C1 segment of cervical spinal cord (tissue), 14 donors: ENCODE measurements around the gene ANKRD13A.
A peak's percentile ranks its signal among the peaks of the same experiment; 100 is the strongest.
"Not testable (repeated sequence)": the region's sequence is repeated elsewhere in the genome, so short reads cannot be mapped to it uniquely, and the experiment has no call there.

Experiments used
- DNase-seq, 14 donors: peaks; one replicate each; lab custom pipeline; 2025; lab: John Stamatoyannopoulos, UW

The ANKRD13A gene

DNA sequence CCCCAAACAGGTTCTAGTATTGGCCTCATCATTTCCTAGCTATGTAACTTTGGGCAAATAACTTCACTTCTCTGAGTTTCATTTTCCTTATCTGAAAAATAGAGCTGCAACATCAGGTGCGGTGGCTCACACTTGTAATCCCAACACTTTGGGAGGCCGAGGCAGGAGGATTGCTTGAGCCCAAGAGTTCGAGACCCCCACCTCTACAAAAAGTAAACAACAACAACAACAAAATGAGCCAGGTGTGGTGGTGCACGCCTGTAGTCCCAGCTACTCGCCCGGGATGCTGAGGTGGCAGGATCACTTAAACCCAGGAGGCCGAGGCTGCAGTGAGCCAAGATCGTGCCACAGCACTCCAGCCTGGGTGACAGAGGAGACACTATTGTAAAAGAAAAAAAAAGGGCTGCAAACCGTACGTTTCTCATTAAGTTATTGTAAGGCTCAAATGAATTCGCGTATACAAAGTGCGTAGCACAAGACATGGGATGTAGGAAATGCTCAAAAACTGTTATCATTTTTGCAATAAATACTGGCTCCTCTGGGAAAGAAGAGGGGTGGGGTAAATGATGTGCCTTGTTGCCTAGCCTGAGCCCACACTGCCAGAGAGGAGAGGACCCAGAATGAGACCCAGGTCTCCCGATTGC is 48.2 kb downstream of the ANKRD13A start:
- no peak for DNase-seq

DNA sequence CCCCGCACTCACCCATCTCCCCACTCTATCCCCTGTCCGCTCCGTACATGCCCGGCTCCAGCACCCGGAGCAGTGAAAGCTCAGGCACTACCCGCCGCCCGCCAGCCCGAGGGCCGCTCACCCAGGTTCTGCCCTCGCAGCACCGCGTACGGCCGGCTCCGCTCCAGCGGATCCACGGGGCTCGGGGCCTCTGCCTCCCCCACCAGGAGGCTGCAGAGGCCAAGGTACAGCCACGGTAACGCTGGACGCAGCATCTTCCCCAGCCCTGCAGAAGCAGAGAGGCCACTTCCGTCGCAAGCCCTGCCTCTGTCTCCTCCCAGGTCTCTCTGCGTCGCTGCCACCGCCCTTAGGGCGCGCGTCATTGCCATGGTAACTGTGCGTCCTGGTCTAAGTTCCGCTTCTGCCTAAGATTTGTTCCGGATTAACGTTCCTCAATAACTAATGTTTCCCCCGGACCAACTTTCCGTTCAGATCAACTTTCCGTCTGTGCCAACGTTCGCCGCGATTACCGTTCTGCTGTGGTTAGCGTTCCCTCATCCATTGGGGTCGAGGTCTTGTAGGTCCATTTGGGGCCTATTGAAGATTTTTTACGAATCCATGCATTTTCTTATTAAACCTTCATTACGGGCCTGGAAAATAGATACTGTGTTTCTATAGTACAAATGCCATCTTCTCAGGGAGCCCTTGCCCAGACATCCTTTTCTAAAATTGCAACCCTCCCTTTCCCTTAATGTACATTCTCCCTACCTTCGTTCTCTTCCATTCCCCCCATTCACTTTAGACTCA is 49.2 kb downstream of the ANKRD13A start, which contains the start of gene C12orf76:
Gene C12orf76 (minus strand): TSS at position 281 of the 786 bp plus-strand sequence. CDS start 27 bp downstream, at position 254.
- peak; percentile 37 to 94 (median 86) for DNase-seq

DNA sequence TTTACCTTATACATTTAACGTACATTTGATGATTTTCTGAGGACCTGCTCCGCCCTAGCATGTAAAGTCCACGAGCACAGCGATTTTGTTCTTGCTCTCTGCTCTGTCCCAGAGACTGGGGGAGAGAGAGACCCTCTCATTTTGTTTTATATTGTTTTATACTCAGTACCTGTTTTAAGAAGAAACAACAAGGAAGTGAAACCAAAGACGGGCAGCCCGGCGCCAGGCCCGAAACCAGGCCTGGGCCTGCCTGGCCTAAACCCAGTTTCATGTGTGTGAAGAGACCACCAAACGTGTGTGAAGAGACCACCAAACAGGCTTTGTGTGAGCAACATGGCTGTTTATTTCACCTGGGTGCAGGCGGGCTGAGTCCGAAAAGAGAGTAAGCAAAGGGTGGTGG is 49.8 kb downstream of the ANKRD13A start:
- DNase-seq = not testable (repeated sequence)

DNA sequence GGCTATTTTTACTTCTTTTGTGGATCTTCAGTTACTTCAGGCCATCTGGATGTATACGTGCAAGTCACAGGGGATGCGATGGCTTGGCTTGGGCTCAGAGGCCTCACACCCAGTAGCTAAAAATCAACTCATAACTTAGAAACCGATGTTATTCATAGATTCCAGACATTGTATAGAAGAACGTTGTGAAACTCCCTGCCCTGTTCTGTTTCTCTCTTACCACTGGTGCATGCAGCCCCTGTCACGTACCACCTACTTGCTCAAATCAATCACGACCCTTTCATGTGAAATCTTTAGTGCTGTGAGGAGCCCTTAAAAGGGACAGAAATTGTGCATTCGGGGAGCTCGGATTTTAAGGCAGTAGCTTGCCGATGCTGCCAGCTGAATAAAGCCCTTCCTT is 50.4 kb downstream of the ANKRD13A start:
- DNase-seq = not testable (repeated sequence)

DNA sequence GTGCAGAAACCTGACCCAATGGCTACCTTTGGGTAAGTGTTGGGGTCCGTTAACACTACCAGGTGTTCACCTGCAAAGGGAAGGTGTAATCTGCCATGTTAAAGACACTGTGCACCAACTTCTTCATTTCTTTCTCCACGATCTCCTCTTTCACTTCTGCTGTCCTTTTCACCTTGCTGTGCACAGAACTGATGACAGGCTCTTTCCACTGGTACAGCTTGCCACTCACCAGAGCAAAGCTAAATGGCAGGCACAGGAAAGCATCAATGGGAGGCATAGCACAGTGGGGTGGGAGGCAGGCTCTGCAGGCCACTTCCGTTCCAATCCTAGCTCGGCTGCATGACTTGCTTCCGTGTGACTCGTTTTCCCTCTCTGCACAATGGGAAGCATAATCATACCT is 51.7 kb downstream of the ANKRD13A start:
- no peak for DNase-seq

DNA sequence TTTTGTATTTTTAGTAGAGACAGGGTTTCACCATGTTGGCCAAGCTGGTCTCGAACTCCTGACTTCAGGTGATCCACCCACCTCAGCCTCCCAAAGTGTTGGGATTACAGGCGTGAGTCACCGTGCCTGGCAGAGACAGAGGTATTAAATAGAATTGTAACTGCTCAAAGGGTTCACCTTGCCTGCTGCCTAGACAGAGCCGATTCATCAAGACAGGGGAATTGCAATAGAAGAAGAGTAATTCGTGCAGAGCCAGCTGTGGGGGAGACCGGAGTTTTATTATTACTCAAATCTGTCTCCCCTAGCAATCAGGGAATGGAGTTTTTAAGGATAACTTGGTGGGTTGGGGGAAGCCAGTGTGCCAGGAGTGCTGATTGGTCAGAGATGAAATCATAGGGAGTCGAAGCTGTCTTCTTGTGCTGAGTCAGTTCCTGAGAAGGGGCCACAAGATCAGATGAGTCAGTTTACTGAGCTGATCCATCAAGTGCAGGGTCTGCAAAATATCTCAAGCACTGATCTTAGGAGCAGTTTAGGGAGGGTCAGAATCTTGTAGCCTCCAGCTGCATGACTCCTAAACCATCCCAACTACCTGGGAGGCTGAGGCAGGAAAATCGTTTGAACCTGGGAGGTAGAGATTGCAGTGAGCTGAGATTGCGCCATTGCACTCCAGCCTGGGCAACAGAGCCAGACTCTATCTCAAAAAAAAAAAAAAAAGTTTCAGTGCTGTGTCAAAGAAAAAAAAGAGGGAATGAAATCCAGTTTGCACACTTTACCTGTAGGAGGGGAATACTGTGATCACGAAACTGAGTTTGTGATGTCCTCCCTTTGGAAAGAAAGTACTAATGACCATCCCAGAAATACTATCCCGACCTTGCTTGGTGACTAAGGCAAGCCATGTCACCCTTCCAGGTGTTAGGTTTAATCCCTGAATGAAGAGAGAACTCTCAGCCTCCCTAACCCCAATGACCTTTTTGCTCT is 56.4 kb downstream of the ANKRD13A start:
- DNase-seq = not testable (repeated sequence)

DNA sequence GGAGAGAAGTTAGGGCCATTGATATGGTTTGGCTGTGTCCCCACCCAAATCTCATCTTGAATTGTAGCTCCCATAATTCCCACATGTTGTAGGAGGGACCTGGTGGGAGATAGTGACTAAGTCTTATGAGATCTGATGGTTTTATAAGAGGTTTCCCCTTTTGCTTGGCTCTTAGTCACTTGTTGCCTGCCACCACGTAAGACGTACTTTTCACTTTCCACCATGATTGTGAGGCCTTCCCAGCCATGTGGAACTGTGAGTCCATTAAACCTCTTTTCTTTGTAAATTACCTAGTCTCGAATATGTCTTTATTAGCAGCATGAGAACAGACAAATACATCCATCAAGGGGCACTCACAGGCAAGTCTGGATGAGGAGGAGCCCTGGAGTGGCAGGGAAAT is 57.4 kb downstream of the ANKRD13A start:
- DNase-seq = not testable (repeated sequence)

DNA sequence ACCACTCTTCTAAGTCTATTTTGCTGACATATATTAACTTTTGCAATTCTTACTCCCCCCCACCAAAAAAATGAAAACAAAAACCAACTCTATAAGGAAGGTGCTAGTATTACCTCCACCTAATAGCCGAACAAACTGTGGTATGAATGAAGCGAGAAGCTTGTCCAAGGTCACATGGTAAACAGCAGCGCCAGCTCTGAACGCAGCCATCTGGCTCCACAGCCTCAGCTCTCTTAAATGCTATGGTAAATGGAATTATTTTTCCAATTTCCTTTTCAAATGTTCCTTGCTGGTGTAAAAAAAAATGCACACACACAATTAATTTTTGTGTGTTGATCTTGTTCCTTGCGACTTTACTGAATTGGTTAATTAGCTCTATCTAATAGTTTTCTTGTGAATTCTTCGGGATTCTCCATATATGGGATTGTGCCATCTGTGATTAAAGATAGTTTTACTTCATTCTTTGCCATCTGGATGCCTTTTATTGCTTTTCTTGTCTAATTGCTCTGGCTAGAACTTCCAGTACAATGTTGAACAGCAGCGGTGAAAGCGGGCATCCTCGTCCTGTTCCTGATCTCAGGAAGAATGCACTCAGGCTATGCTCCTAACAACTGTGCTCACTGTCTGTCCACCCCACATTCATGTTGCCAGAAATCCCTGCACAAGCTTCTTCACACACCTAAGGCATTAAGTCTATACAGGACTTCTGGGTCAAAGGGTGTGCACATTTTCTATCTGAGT is 59.8 kb downstream of the ANKRD13A start:
- DNase-seq = no peak

DNA sequence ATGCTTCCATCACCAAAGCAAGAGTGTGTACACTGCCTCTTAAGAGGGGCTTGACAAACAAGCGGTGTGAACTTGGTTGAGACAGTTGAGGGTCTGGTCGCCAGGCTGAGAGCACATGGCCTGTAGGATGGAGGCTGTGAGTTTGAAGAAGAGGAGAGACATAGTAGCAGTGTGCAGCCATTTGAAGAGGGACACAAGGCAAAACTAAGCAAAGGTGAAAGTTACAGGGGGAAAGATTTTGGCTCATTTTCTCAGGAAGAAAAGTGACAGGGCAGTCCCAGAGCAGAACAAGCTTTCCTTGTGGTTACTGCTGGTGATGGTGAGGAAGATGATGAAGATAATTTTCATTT is 60.4 kb downstream of the ANKRD13A start:
- peak in 1 of 14 donors; percentile 14 for DNase-seq

DNA sequence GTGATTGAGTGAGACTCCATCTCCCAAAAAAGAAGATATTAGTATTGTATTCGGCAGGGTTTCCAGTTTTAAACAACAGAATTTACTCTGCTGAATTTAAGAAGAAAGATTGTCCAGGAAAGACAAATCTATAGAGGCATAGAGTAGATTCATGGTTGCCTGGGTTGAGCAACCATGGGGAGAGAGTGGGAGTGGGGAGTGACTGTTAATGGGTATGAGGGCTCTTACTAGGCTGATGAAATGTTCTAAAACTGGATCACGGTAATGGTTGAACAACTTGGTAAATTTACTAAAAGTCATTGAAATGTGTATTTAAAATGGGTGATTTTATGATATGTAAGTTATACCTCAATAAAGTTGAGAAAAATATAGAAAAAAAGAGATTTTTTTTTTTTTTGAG is 63.0 kb downstream of the ANKRD13A start:
- no peak for DNase-seq

DNA sequence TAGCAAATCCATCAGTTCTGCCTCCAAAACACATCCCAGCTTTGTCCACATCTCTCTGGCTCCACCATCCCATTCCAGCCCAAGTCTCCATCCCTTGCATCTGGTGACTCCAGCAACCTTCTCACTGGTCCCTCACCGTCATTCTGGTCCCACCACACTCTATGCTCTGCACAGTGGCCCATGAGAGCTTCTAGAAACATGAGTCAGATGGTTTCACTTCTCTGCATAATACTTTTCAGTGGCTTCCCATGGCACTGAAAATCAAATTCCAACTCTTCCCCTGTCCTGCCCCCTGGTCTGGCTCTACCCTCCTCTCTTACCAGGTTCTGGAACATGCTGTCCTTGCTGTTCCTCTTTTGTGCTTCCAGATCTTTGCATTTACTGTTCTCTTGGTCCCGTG is 66.3 kb downstream of the ANKRD13A start:
- DNase-seq = no peak

DNA sequence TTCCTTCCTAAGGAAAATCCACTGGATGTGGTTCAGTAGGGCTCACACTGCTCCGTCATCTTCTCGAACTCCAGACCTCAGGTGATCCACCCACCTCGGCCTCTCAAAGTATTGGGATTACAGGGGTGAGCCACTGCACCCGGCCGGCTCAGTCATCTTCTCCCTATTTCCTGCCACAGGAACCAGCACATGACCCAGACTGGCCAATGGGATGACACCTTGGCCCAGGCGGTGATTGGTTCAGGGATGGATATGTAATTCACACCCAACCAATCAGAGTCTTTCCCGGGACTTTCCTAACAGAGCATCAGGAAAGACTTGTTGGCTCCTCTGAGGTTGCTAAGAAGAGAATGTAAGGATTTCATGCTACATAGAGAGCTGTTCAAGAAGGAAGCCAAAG is 68.3 kb downstream of the ANKRD13A start:
- no peak for DNase-seq

DNA sequence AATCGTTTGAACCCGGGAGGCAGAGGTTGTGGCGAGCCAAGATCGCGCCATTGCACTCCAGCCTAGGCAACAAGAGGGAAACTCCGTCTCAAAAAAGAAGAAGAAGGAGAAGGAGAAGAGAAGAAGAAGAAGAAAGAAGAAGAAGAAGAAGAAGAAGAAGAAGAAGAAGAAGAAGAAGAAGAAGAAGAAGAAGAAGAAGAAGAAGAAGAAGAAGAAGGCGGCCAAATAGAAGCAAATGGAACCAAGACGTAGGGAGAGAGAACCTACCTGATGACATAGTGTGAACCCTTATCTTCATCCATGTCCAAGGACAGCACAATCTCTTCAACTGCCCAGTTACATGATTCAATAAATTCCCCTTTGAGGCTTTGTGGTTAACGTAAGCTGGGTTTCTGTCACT is 68.9 kb downstream of the ANKRD13A start:
- DNase-seq = not testable (repeated sequence)

DNA sequence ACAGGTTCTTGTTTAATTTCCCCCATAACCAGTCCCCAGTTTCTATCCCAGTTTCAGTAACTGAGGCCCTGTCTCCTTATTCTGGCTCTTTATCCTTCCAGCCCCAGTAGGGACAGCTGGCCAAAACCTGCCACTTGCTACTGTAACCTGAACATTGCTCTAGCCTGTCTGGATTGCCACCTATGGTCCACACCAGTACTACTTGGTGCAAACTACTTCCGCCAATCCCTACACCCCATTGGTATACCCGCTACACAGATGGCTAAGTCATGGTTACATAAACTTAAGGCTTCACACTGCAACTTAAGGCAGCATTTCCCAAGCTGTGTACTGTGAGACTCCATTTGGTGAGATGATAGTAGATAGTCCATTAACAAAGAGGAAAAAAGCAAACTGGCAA is 69.4 kb downstream of the ANKRD13A start:
- DNase-seq = no peak

DNA sequence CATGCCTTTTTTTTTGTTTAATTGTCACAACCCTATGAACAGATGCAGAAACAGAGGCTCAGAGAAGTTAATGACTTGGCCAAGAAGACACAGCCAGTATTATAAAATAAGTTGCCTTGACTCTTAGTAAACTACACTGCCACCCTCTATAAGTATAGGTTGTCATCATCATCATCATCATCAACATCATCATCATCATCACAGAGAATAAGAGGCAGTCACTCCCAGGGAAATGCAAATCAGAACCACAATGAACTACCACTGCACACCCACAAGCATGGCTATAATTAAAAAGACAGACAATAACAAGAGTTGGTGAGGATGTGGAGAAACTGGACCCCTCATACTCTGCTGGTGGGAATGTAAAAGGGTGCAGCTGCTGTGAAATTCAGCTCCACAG is 72.3 kb downstream of the ANKRD13A start:
- no peak for DNase-seq

DNA sequence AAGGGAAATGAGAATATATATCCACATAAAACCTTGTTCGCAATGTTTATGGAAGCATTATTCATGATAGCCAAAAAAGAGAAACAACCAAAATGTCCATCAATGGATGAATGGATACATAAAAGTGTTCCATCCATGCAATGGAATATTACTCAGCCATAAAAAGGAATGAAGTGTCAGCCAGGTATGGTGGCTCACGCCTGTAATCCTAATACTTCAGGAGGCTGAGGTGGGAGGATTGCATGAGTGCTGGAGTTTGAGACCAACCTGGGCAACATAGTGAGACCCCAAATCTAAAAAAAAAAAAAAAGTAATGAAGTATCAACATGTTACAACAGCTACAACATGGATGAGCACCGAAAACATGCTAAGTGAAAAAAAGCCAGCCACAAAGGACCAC is 72.7 kb downstream of the ANKRD13A start:
- no peak for DNase-seq

DNA sequence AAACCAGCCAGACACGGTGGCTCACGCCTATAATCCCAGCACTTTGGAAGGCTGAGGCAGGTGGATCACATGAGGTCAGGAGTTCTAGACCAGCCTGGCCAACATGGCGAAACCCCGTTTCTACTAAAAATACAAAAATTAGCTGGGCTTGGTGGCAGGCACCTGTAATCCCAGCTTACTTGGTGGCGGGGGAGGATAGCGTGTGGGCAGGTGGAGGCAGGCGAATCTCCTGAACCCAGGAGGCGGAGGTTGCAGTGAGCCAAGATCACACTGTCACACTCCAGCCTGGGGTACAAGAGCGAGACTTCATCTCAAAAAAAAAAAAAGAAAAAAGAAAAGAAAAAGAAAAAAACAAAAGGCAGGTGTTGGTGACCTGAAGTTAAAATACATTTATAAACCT is 73.4 kb downstream of the ANKRD13A start:
- not testable (repeated sequence) for DNase-seq

DNA sequence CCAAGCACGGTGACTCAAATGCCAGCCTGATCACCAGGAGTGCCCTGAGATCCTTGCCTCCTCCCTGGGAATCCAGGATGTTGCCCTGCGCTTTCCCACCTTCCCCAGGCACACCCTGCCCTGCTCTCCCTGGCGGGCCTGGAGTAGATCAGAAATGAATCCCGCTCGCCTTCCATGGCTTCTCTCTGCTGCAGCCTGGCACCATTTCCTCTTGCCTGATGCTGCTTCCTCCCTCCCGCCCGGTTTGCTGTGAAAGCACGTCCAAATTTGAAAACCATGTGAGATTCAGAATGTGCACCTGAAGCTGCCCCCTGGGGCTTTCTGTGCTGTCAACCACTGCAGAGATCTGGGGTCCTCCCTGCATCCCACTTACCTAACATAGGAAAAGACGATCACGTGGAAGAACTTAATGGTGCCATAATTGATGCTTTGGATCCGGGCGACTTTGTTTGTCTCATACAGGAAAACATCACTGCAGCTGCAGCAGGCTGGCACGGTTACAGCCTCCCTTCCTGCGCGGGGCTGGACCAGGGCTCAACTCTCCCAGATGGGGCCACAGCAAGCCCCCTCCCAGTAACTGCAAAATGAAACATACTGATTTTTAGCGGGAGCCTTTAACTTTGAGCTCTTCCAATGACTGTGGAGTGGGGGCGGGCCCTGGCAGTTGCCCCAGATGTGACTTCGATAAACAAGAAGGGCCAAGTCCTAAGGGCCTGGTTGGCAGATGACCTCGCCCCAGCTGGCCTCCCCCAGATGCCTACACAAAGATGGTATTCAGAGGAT is 74.0 kb downstream of the ANKRD13A start:
- peak in 13 of 14 donors; percentile 62 to 98 (median 84) for DNase-seq

DNA sequence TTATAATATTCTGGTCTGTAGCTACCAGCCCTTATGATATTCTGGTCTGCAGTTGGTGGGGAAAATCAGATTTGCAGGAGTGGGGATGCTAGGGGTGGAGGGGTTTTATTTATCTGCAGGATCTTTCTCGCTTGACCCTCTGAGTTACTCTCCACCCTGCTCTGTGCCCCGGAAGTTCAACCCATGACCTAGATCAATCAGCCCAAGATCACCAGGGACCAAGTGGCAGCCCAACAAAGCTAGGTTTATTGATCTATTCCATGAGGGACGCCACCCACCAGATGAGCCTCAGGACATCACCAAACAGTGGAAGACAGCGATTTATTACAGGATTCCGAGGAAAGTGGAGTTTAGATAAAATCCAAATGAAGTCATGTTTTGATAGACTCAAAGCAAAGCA is 74.9 kb downstream of the ANKRD13A start:
- DNase-seq = peak in 4 of 14 donors; percentile 14 to 74 (median 41)

DNA sequence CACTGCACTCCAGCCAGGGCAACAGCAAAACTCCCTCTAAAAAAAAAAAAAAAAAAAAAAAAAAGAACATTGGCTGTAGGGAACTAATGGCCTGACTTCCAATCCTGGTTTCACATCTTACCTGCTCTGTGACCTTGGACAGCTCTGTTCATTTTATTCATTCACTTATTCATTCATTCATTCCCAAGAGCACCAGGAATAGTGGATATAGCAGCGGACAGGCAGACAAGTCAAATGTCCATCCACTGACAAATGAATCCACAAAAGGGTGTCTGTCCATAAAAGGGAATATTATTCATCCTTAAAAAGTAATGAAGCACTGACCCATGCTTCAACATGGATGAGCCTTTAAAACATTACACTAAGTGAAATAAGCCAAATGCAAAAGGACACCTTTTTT is 76.7 kb downstream of the ANKRD13A start:
- no peak for DNase-seq
